HCT116 (cell line): ENCODE measurements around the gene SZRD1. TPM values are rescaled to one million over a fixed set of nuclear protein-coding genes. Genes with fewer than 3 reads are reported as not detected.

ENCODE experiments used
- ATAC-seq: fragments of 200-7000 bp; cut with Tn5 transposase; 2 replicates; pipeline ENCODE4 v1.9.1; 2020; ENCODE audit warnings: mild to moderate bottlenecking, moderate library complexity
- BruUV-seq: library from RNA; stranded (reverse); fragments of 400-500 nt; replicated peaks from 2 replicates; lab custom pipeline; 2021; lab: Mats Ljungman, UMichigan
- CTCF ChIA-PET: fragments of 300-600 bp; sonication (Branson Sonifier 250); formaldehyde crosslinking; loops from one replicate; lab custom pipeline; 2021; ENCODE audit warnings: antibody characterized with exemption; lab: Charles Lee
- POLR2A ChIA-PET: fragments of 300-600, 350-600 bp; sonication (Branson Sonifier 250); formaldehyde crosslinking; loops from one replicate; lab custom pipeline; 2021; ENCODE audit warnings: antibody characterized with exemption; lab: Charles Lee
- RAD21 ChIA-PET, 2 experiments: fragments of 300-600 bp; sonication (Branson Sonifier 250); formaldehyde crosslinking; loops; one replicate each; lab custom pipeline; 2023; ENCODE audit warnings: low total read pairs in 2 of 2; ENCODE audit not compliant: uncharacterized antibody in 2 of 2, unreplicated experiment in 2 of 2, low non-redundant PET in 1 of 2; lab: Charles Lee
- DNase-seq: peaks from one replicate; pipeline ENCODE4 v3.0.0-alpha.2; 2010; ENCODE audit warnings: low read depth, low spot score
- H2AFZ ChIP-seq: fragments of 200-600 bp; shearing (Covaris generic), sonication (generic); 2 replicates; pipeline ENCODE4 v1.6.1; 2017; ENCODE audit warnings: low read depth, mixed run types, mixed read lengths, antibody characterized with exemption, low read length; ENCODE audit not compliant: poor library complexity, severe bottlenecking
- H3K27ac ChIP-seq: 2 replicates; pipeline ENCODE4 v1.5.1; 2012; ENCODE audit warnings: low read depth, low read length
- H3K27me3 ChIP-seq: fragments of 200-600 bp; sonication (generic); 2 replicates; pipeline ENCODE4 v1.6.1; 2016; ENCODE audit warnings: mixed run types, low read length, mixed read lengths; ENCODE audit not compliant: insufficient read depth
- H3K36me3 ChIP-seq, 2 experiments: fragments of 200-500 bp in 1 of 2; fragments of 200-600 bp in 1 of 2; sonication (Bioruptor generic) in 1 of 2; sonication (generic) in 1 of 2; 2 replicates each; pipeline versions ENCODE4 v1.5.1 to v1.6.1; 2014 to 2016; ENCODE audit warnings: low read length in 2 of 2, inconsistent platforms in 1 of 2, mixed read lengths in 1 of 2, mixed run types in 1 of 2; ENCODE audit not compliant: insufficient read depth in 2 of 2, control insufficient read depth in 1 of 2
- H3K4me1 ChIP-seq, 2 experiments: fragments of 200-600 bp in 1 of 2; sonication (generic) in 1 of 2; 2 replicates each; pipeline versions ENCODE4 v1.5.1 to v1.6.1; 2012 to 2017; ENCODE audit warnings: low read length in 2 of 2, inconsistent platforms in 1 of 2, mild to moderate bottlenecking in 1 of 2, mixed read lengths in 1 of 2, mixed run types in 1 of 2, moderate library complexity in 1 of 2; ENCODE audit not compliant: insufficient read depth in 2 of 2, control insufficient read depth in 1 of 2
- H3K4me2 ChIP-seq: fragments of 200-600 bp; sonication (generic); 2 replicates; pipeline ENCODE4 v1.6.1; 2017; ENCODE audit warnings: mixed run types, low read length, mixed read lengths
- H3K4me3 ChIP-seq, 2 experiments: fragments of 200-600 bp in 1 of 2; sonication (generic) in 1 of 2; replicated peaks in 1 of 2; 2 replicates each; pipeline ENCODE4 v1.5.1; 2011 to 2016; ENCODE audit warnings: low read length in 2 of 2, control low read depth in 1 of 2, low read depth in 1 of 2, mild to moderate bottlenecking in 1 of 2, mixed read lengths in 1 of 2, mixed run types in 1 of 2
- H3K79me2 ChIP-seq: fragments of 200-600 bp; sonication (generic); 2 replicates; pipeline ENCODE4 v1.6.1; 2017; ENCODE audit warnings: mild to moderate bottlenecking, mixed run types, low read length, moderate library complexity, mixed read lengths; ENCODE audit not compliant: insufficient read depth
- H3K9ac ChIP-seq: fragments of 200-600 bp; sonication (generic); 2 replicates; pipeline ENCODE4 v1.6.1; 2016; ENCODE audit warnings: low read length, mixed read lengths
- H3K9me2 ChIP-seq: fragments of 200-600 bp; sonication (generic), shearing (Covaris generic); 2 replicates; pipeline ENCODE4 v1.6.1; 2017; ENCODE audit warnings: mixed run types, mild to moderate bottlenecking, moderate library complexity; ENCODE audit not compliant: insufficient read depth
- H3K9me3 ChIP-seq, 2 experiments: fragments of 200-500 bp in 1 of 2; fragments of 200-600 bp in 1 of 2; sonication (Bioruptor generic) in 1 of 2; sonication (generic) in 1 of 2; 2 replicates each; pipeline ENCODE4 v1.6.1; 2014 to 2017; ENCODE audit warnings: low read length in 2 of 2, mixed read lengths in 2 of 2, inconsistent platforms in 1 of 2, low read depth in 1 of 2, mild to moderate bottlenecking in 1 of 2, mixed run types in 1 of 2, moderate library complexity in 1 of 2; ENCODE audit not compliant: control insufficient read depth in 1 of 2, insufficient read depth in 1 of 2
- H4K20me1 ChIP-seq: fragments of 200-600 bp; sonication (generic), shearing (Covaris generic); 2 replicates; pipeline ENCODE4 v1.6.1; 2017; ENCODE audit warnings: mixed run types, mild to moderate bottlenecking, moderate library complexity; ENCODE audit not compliant: insufficient read depth
- ATF3 ChIP-seq: IDR thresholded peaks from 2 replicates; pipeline ENCODE4 v1.6.1; 2012
- CTCF ChIP-seq, 3 experiments: fragments of 200-600 bp in 1 of 3; sonication (generic) in 1 of 3; IDR thresholded peaks in 2 of 3; conservative IDR thresholded peaks in 1 of 3; 2 replicates each; pipeline ENCODE4 v1.5.1; 2012 to 2017; ENCODE audit warnings: low read depth in 2 of 3, low read length in 2 of 3, antibody characterized with exemption in 1 of 3, borderline replicate concordance in 1 of 3, control low read depth in 1 of 3, mild to moderate bottlenecking in 1 of 3, mixed read lengths in 1 of 3, mixed run types in 1 of 3, moderate library complexity in 1 of 3; ENCODE audit not compliant: insufficient read depth in 1 of 3
- EZH2phosphoT487 ChIP-seq: fragments of 200-600 bp; IDR thresholded peaks from 2 replicates; pipeline ENCODE4 v1.6.1; 2018; ENCODE audit warnings: antibody characterized with exemption, borderline replicate concordance
- FOSL1 ChIP-seq: IDR thresholded peaks from 2 replicates; pipeline ENCODE4 v1.6.1; 2012; ENCODE audit warnings: low read depth
- JUND ChIP-seq: IDR thresholded peaks from 2 replicates; pipeline ENCODE4 v1.6.1; 2012
- MAX ChIP-seq: IDR thresholded peaks from 2 replicates; pipeline ENCODE4 v1.6.1; 2012
- POLR2A ChIP-seq: IDR thresholded peaks from 2 replicates; pipeline ENCODE4 v1.7.0; 2011; ENCODE audit warnings: borderline replicate concordance; ENCODE audit not compliant: insufficient read depth, insufficient read length; ENCODE audit errors: extremely low read depth
- YY1 ChIP-seq: IDR thresholded peaks from 2 replicates; pipeline ENCODE4 v1.6.1; 2011; ENCODE audit warnings: low read length, low read depth, moderate library complexity, mild to moderate bottlenecking; ENCODE audit not compliant: insufficient replicate concordance; ENCODE audit errors: extremely low read depth
- intact Hi-C: fragments of 100-400 bp; cut with micrococcal nuclease; formaldehyde crosslinking; loops from 2 replicates; pipeline ENCODE4 v1.10.0; 2022
- total RNA-seq: library from RNA; stranded (reverse); gene quantifications from one replicate; pipeline ENCODE4 v1.2.1, GENCODE V29; 2021; ENCODE audit not compliant: unreplicated experiment

Gene SZRD1
- total RNA-seq, 1 experiment from 2014 or later = 141 TPM

- H3K9ac ChIP-seq = 0 out of 2 replicates have a peak overlapping the region, but pooled peaks have one; percentile 7
- no TSS peak for BruUV-seq
- RAD21 ChIA-PET = interaction anchor here in 1 of 2 experiments (1.0 kb wide), 1 partner anchor 246 kb away, joined by 3 read pairs; no protein-coding TSS in a partner anchor
- POLR2A ChIA-PET = interaction anchor here (1.2 kb wide), 1 partner anchor 28 kb away, joined by 3 read pairs; the partner anchor contains the start of gene FBXO42
- peaks cover 9% of the 10 kb centered on the region; the same call in 1 of the 2 replicates for H4K20me1 ChIP-seq
- no peaks in the 10 kb centered on the region for H3K9me2 ChIP-seq
- TF ChIP-seq JUND (peak; percentile 50; the same call in 1 of the 2 replicates), FOSL1 (peak; percentile 64), MAX (no peak), POLR2A (no peak), CTCF (IDR thresholded peaks at IDR 0.05 in 2 of 3, conservative IDR thresholded peaks at IDR 0.05 in 1 of 3; ENCODE audit: borderline replicate concordance in 1 of 3, insufficient read depth in 1 of 3, low read depth in 2 of 3, low read length in 2 of 3) (no peak), EZH2phosphoT487 (no peak), ATF3 (no peak), YY1 (no peak)
- TF ChIP-seq, all 23 proteins: peak for 2
- H3K36me3 ChIP-seq = no peaks in the 10 kb centered on the region
- H3K4me2 ChIP-seq = peak overlapping the region; percentile 59
- peaks cover 48% of the 10 kb centered on the region for H3K79me2 ChIP-seq
- peak; percentile 85 for ATAC-seq
- no peak overlapping the region for H3K27ac ChIP-seq
- intact Hi-C loops = no loop called here
- H2AFZ ChIP-seq = no peak overlapping the region
- peak; percentile 23 for DNase-seq
- peaks cover 13 to 17% of the 10 kb centered on the region in 2 experiments for H3K4me1 ChIP-seq
- H3K4me3 ChIP-seq = no peak overlapping the region
- CTCF ChIA-PET = no interaction called here
- H3K9me3 ChIP-seq = no peaks in the 10 kb centered on the region
- no peaks in the 10 kb centered on the region for H3K27me3 ChIP-seq
These were observed 42.6 kb upstream of the SZRD1 start for GRCh38 chr1:16324456-16324890.
